Endothelial cell of hepatic sinusoid (primary cell): ENCODE results near the gene DSCAM.

Experiments
- in situ Hi-C: cut with HindIII; loops from 2 replicates; pipeline ENCODE4 v1.10.0; 2017; ENCODE audit warnings: low sequenced_read_pairs

Gene DSCAM

DNA sequence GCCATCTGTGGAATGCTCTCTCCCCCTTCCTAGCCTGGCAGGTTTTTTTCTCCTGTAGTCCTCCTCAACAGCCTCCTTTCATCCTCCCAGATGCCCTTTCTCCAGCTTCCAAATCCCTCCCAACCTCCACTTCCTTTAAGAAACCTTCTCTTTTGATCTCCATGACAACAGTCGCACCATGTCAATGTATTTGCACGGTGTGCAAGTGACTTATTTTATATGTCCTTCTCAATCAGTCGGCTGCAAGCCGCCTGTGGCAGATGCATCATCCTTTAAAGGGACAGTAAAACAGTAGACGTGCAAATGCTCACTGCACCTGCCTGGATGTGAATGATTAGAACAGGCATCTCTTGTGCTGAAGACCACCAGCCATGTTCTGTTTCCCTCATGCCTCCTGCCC, 694.5 kb downstream of the DSCAM start:
- in situ Hi-C loops = no loop called here

DNA sequence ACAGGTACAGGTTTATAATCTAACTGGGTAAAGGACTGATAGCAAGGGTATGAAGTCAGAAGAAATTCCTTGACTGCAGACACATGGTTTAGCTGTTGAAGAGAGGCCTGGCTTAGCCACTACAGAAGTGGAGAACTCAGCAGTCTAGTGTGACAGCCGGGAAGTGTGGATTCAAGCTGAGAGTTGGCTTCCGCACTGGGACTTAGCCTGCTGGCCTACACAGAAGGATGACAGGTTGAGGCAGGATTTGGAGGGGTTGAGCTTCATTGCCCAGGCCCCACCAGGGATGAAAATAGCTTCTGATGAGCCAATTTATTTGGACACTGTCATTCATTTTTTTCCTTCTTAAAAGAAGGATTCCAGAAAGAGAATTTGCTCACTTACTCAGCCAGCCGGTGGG, 695.3 kb downstream of the DSCAM start:
- in situ Hi-C loops = no loop called here

DNA sequence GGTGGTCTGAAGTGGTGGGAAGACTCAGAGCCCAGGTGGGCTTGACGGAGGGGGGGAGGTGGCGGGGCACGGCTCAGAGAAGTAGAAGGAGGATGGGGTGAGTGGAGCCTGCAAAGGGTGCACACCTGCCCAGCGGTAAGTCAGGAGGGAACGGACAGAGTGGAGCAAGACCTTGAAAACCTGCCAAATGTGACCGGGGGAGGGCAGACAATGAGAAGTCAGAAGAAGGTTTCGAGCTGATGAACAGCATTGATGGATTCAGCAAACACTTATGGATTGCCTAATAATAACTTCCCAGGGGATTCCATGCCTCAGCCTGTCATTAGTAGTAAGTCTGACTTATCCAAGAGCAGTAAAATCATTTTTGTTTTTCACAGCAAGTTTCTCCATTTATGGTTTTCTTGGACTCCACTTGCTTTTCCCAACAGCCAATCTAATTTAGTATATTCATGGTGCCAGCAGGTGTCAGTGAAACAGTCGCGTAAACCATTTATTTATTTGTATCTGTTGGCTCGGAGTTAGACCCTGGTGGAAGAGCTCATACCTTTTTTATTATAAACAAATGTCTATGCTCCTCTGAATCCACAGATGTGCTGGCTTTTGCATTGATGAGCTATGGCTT, 700.6 kb downstream of the DSCAM start:
- in situ Hi-C loops = no loop called here

DNA sequence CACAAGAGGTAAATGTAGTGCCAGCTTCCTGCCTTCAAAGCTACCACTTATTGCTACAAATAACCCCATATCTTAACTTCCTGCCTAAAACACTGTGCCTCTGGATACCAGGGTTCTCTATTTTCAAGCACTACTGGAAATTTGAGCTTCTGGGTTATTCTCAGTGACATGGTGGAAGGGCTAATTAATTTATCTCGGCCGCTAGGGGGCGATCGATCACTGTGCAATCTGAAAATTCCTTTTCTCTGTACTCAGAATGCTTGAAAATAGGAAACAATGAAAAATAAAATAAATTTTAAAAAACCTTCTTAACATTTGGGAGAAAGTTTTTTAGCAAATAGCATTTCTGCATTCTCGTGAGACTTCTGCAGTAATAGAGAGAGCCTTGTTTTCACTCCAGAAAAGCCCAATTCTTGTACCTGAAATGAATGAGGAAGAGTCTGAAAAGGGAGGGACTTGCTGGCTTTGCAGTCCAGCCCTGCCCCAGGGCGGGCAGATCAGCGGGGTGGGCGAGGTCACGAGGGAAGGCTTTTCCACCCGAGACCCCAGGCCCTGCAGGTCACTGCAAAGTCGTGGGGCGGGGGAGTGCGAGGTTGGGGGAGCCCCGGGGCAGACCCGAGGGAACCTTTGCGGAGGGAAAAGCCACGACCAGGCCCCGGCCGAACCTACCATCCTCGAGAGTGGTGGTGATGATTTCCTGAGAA, 703.0 kb downstream of the DSCAM start:
- in situ Hi-C loops = no loop called here

DNA sequence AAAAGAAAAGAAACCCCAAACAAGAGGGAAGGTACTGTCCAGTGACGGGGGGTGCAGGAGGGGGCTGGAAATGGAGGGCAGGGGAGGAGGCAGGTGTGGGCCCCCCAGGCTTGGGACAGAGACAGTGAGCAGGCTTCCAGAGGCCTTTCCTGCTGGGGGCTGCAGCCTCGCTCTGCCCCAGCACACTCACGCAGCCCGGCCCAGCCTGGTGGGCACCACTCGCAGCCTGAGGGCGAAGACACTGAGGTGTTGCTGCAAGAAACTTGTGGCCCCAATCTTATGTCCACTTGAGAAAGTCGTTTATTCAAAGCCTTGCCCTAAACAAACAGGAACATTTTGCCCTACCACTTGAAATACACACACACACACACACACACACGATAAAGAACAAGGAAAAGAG, 705.3 kb downstream of the DSCAM start:
- in situ Hi-C loops = no loop called here

DNA sequence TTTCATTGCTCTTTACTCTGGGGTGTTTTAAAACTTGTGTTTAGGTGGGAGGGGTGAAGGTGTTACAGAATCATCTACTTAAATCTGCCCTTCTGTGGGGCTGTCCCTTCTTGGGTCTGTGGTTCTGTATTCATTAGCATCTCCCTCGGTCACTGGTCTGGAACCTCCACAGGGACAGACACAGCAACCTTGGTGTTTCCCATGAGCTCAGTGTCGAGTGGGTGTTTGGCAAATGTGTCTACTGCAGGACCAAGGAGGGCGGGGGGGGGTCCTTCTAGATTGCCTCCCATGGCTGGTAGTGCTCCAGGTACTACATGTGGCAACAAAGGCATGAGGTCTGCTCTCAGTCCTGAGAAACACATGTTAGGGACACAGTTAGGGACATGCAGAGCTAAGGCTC, 706.3 kb downstream of the DSCAM start:
- in situ Hi-C loops = no loop called here

DNA sequence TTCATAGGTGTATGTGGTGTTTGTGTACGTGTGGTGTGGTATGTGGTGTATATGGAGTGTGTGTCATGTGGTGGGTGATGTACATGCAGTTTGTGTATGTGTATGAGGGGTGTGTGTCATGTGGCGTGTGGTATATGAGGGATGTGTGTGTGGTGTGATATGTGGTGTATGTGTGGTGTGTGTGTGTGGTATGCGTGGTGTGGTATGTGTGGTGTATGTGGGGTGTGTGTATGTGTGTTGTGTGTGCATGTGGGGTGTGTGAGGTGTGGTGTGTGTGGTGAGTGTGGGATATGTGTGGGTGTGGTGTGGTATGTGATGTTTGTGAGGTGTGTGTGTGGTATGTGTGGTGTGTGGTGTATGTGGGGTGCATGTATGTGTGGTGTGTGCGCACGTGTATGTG, 707.3 kb downstream of the DSCAM start:
- in situ Hi-C loops = no loop called here

DNA sequence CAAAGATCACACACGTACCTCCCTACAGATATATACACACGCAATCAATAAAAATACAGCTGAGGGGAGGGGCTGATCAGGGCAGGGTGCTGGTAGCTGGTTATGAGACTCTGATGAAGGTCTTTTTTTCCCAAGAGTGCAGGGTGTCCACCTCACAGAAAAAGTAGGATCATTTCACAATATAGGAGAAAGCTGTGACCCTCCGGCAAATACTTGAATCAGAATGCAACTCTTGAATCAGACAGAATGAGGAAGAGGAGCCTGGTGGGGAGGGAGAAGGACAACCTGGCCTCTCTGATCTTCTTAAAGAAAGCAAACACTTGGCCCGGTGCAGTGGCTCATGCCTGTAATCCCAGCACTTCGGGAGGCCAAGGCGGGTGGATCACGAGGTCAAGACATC, 710.4 kb downstream of the DSCAM start:
- in situ Hi-C loops = no loop called here

DNA sequence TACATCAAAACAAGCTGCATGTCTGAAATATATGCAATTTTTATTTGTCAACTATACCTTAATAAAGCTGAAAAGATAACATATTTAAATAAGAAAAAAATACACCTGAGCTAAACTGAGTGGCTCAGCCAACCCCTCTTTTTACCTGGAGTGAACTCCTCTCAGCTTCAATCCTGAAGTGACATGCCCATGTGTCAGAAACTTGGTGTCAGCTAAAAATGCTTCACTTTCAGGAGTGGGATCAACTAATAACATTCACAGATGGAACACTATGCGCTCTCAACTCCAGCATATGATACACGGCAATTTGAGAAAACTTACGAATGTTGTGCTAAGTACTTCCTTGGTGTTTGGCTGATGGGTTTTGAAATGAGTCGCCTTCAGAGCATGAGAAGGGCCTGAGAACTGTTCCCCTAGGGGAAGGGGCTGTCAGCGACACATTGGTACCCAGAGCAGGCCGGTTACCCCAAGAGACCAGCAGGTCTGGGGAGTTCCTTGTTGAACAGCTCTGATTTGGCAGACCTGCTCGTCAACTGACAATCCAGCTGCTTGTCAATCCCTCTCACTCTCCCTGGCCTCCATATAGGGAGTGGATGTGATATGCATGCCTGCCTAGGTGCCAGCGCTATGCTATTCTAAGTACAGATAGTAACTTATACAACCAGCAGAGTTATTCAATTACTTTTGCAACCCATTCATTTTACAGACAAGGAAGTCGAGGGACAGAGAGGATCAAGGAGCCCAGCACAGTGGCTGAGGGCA, 712.0 kb downstream of the DSCAM start:
- in situ Hi-C loops = no loop called here

DNA sequence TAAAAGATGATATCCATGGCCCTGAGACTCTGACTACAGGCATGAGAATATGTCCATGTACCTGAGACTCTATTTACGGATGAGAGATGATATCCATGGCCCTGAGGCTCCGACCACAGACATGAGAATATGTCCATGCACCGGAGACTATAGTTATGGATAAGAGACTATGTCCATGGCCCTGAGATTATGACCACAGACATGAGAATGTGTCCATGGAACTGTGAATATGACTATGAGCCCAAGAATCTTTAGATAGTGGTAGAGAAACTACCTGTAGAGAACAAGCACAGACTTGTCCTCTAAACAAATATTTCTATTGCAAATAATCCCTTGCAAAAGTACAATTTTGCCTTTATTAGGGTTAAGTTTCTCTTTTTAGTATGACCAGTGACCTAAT, 716.5 kb downstream of the DSCAM start:
- in situ Hi-C loops = no loop called here

DNA sequence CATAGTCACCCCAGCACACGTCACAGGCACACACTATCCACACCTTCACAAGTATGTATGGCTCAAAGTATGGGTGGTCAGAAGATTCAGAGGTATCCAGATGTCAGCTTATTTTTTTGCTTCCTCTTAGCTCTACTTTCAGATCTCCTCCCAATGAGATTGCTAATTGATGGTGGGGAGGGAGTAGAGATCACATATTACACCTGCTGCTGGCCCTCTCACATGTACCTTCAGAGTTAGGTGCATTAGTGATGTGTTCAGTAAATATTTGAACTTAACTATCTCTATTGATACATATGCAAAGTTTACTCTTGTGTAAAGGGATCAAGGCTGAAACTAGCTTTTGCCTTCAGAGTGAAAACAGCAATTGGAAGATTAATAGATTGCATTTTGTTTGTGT, 717.1 kb downstream of the DSCAM start:
- in situ Hi-C loops = no loop called here

DNA sequence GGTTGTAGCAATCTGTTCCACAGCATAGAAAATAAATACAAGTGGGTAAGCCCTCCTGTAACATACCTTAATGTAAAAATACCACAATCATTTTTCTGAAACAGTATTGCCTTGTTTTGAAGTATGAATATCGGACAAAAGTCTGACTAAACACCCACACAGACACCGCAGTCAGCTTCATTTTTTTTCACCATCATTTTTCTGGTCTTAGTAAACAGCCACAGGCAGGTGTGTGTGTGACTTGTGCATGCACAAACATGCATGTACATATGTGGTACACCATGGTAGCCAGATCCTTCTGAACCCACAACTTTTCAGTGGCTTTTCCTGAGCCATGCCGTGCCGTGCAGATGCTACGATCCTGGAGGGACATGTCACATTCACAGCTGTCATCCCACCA, 718.1 kb downstream of the DSCAM start:
- in situ Hi-C loops = no loop called here

DNA sequence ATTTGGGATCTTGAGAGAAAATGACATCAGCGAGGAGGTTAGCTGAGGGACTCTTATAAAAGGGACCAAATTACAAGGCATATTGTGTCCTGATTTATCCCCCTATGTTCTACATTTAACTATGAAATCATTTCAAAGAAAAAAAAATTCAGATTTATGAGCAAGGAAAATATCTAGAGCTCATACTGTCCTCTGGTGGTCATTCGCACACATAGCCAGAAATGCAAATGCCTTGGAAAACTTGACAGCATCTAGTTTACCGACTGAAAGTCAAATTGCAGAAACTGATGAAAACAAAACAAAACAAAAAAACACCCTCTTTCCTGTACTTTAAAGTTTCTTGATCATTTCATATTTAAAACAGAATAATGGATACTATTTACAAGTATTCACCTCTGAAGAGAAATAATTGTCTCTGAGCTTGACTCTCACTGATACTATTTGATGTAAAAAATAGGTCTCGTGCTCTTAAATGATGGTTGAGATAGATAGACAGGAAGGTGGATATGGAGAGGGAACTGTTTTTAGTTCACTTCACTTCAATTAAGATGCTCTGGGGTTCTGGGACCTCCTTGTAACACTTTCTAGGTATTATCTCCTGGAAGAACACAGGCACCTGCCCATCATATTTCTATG, 725.9 kb downstream of the DSCAM start:
- in situ Hi-C loops = no loop called here

DNA sequence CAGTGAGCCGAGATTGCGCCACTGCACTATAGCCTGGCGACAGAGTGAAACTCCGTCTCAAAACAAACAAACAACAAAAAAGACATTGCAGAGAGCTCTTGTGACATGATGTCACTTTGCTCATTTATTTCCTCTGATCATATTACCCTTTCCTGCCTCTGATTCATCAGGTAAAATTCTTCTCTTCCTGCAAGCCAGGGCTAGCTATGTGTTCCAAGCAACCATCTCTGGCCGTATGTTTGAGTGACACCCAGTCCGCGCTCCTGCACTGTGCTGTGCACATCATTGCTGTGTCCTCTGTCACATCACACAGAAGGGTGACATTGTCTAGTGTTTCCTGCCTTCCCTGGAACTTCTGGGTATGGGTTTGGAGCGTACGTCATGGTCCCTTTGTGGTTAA, 728.4 kb downstream of the DSCAM start:
- in situ Hi-C loops = no loop called here

DNA sequence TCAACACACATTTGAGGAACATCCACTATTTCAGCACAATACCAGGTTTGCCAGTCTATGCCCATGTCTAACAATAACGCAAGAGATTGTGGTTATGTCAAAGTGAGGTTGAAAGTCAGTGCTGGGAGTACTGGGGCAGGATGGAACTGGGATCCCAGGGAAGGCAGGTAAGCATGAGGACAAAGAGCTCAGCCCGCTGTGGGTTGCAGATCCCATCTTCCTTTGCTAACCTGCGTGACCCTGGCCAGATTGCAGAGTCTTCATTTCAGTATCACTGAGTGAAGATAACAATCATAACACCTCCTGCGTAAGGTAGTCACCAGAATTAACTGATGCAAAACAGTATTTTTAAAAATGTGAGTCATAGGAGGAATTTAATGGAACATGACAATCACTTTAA, 729.7 kb downstream of the DSCAM start:
- in situ Hi-C loops = no loop called here

DNA sequence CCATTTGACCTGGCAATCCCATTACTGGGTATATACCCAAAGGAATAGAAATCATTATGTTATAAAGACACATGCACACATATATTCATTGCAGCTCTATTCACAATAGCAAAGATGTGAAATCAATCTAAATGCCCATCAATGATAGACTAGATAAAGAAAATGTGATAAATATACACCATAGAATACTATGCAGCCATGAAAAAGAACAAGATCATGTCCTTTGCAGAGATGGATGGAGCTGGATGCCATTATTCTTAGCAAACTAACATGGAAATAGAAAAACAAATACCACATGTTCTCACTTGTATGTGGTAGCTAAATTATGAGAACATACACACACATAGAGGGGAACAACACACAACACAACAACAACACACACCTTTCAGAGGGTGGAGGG, 731.2 kb downstream of the DSCAM start:
- in situ Hi-C loops = no loop called here

DNA sequence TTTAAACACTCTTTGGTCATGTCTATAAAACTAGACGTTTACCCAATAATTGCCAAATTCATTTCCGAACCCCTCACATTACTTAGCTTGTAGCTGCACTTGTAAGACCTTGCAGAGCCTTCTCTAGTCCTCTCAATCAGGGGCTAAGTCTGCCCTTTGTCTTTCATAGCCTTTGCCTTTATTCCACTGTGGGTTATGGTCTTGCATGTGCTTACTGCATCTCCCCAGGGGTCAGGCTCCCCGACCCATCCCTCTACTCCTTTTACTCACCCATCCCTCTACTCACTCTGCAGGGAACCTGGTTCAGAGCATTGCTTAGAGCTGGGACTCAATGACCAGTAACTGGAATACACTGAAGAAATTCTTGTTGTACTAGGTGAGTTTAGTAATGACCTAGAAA, 744.3 kb downstream of the DSCAM start:
- in situ Hi-C loops = no loop called here

DNA sequence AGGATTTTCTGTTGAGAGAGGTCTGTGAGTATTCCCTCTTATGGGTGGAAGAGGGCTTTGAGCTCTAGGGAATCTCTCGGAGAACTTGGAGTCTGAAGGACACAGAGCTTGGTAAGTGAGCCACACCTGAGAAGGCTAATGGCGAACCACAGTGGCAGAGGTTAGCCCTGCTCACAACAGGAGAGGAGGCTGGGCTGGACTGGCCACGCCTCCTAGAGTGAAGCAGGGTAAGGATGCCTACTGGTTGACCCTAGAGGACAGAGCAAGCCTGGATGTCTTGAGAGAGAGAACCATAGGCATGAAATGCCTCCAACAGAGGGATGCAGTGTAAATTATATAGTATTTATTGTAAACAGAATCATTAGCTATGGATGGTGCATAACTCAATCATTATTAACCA, 747.1 kb downstream of the DSCAM start:
- in situ Hi-C loops = no loop called here

DNA sequence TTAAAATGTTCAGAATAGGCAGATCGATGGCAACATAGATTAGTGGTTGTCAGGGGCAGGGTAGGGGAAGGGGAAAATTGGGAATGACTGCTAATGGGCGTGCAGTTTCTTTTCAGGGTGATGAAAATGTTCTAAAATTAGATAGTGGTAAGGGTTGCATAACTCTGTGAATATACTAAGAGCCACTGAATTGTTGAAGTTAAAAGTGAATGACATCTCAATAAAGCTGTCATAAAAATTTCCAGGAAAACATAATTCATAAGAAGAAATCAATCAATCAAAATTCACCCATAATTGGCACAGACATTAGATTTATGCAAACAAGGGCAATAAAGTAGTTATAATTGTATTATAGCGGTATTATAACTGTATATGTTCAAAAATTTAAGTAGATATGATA, 751.5 kb downstream of the DSCAM start:
- in situ Hi-C loops = no loop called here

DNA sequence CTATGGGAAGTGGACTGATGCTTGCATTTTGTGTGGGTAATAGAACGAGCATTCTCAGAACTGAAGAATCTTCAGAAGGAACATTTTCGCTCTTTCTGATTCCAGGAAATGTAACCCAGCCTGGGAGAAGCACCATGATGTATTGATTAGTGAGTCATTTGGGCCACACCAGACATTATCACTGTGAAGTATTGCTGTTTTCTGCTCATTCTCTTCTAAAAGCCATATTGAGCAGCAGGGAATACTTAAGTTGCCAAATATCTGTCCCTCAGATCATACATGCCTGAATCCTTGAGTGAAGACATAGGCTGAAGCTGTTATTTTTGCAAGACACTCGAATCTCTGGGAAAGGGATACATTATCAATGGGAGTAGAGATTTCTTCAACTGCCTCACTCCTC, 766.6 kb downstream of the DSCAM start:
- in situ Hi-C loops = no loop called here

DNA sequence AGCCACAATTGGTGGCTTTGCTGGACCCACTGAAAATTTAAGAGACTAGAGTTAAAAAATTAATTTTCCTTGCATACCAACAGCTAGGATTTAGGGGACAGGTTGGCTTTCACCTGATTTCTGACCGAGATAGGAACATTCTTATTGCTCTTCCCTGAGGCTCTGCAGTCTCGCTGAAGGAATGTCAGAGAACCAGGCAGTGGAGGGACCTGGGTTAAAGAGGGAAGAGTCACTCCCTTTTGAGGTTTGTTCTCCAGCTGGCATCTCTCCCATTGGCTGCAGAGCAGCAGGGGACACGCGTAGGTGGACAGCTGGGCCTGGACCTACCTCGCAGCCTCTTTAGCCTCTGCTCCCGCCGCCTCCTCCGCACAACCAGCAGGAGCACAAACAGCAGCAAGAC, 772.2 kb downstream of the DSCAM start:
- in situ Hi-C loops = no loop called here

DNA sequence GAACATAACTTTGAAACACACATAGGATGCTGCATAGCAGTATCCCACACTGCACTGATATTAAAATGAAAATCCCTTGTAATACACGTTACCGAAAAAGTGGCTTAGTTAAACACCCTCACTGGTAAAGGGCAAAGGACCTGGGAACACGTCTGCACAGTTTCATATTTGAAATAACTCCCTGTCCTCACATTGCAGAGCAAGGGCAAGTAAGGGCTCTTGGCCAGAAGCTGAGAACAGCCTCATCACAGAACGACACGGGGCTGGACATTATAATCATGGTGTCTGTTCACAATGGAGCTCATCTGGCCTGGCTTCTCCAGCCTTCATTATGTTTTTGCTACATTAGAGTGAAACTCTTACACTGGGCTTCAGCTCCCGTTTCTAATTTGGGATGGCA, 772.8 kb downstream of the DSCAM start:
- in situ Hi-C loops = no loop called here
